B cell (primary cell): ENCODE results near the gene MATN1. TPM values are rescaled to one million over a fixed set of nuclear protein-coding genes. Genes with fewer than 3 reads are reported as not detected.

Experiments used
- ATAC-seq: fragments of 200-7000 bp; cut with Tn5 transposase; one replicate; pipeline ENCODE4 v1.10.0; 2021; ENCODE audit warnings: low read depth, mild to moderate bottlenecking, moderate number of reproducible peaks, moderate library complexity
- CTCF ChIA-PET: fragments of 350-600 bp; sonication (Branson Sonifier 250); formaldehyde crosslinking; loops from one replicate; lab custom pipeline; 2021; ENCODE audit warnings: antibody characterized with exemption, inconsistent platforms; lab: Charles Lee
- POLR2A ChIA-PET: fragments of 350-600 bp; sonication (Branson Sonifier 250); formaldehyde crosslinking; loops from one replicate; lab custom pipeline; 2021; ENCODE audit warnings: antibody characterized with exemption; lab: Charles Lee
- DNase-seq: peaks from one replicate; pipeline ENCODE4 v3.0.0; 2013
- H2AFZ ChIP-seq: 2 replicates; pipeline ENCODE4 v1.6.1; 2012; ENCODE audit warnings: mild to moderate bottlenecking, low read depth, low read length; ENCODE audit not compliant: insufficient read depth, poor library complexity, severe bottlenecking
- H3K27ac ChIP-seq, 2 donors: 1 replicate in 1 of 2; 2 replicates in 1 of 2; pipeline ENCODE4 v1.5.1; 2012 to 2013; ENCODE audit warnings: low read length in 2 of 2, mild to moderate bottlenecking in 2 of 2, moderate library complexity in 1 of 2
- H3K27me3 ChIP-seq, 4 experiments: fragments of 200-600 bp in 1 of 4; sonication (generic) in 1 of 4; replicated peaks in 1 of 4; 1 replicate in 2 of 4; 2 replicates in 2 of 4; pipeline versions ENCODE4 v1.6.1 to v1.7.0; 2013 to 2016; ENCODE audit warnings: low read length in 3 of 4, mild to moderate bottlenecking in 2 of 4, mixed read lengths in 1 of 4, moderate library complexity in 1 of 4; ENCODE audit not compliant: insufficient read depth in 4 of 4, control insufficient read depth in 3 of 4; ENCODE audit errors: control extremely low read depth in 1 of 4
- H3K36me3 ChIP-seq, 2 experiments: replicated peaks in 1 of 2; 1 replicate in 1 of 2; 2 replicates in 1 of 2; pipeline versions ENCODE4 v1.6.1 to v1.7.1; 2013; ENCODE audit warnings: low read length in 1 of 2; ENCODE audit not compliant: insufficient read depth in 2 of 2, control insufficient read depth in 1 of 2; ENCODE audit errors: control extremely low read depth in 1 of 2, extremely low read depth in 1 of 2
- H3K4me1 ChIP-seq, 2 donors: fragments of 200-600 bp in 1 of 2; sonication (generic) in 1 of 2; 1 replicate in 1 of 2; 2 replicates in 1 of 2; pipeline versions ENCODE4 v1.5.1 to v1.6.1; 2013 to 2017; ENCODE audit warnings: low read length in 2 of 2; ENCODE audit not compliant: control insufficient read depth in 2 of 2, insufficient read depth in 2 of 2
- H3K4me2 ChIP-seq: replicated peaks from 2 replicates; pipeline ENCODE3; 2012; ENCODE audit warnings: mild to moderate bottlenecking, low read depth, low read length; ENCODE audit not compliant: poor library complexity, severe bottlenecking
- H3K4me3 ChIP-seq, 5 experiments: fragments of 200-600 bp in 1 of 5; sonication (generic) in 1 of 5; 1 replicate in 3 of 5; 2 replicates in 2 of 5; pipeline versions ENCODE4 v1.5.1 to v1.7.0; 2011 to 2016; ENCODE audit warnings: low read length in 4 of 5, mild to moderate bottlenecking in 4 of 5, low read depth in 2 of 5, control low read depth in 1 of 5, moderate library complexity in 1 of 5; ENCODE audit not compliant: insufficient read depth in 1 of 5; ENCODE audit errors: control extremely low read depth in 1 of 5, extremely low read depth in 1 of 5
- H3K79me2 ChIP-seq: fragments of 200-600 bp; sonication (generic); one replicate; pipeline ENCODE4 v1.6.0; 2016; ENCODE audit warnings: low read length; ENCODE audit not compliant: control insufficient read depth, insufficient read depth
- H3K9ac ChIP-seq: fragments of 200-600 bp; sonication (generic); 2 replicates; pipeline ENCODE4 v1.6.1; 2017; ENCODE audit warnings: mild to moderate bottlenecking, low read length, moderate library complexity
- H3K9me3 ChIP-seq, 3 donors: one replicate each; pipeline versions ENCODE4 v1.6.1 to v1.7.1; 2013; ENCODE audit warnings: low read length in 2 of 3; ENCODE audit not compliant: control insufficient read depth in 2 of 3, insufficient read depth in 1 of 3; ENCODE audit errors: control extremely low read depth in 1 of 3
- H4K20me1 ChIP-seq: 2 replicates; pipeline ENCODE4 v1.6.0; 2012; ENCODE audit warnings: mild to moderate bottlenecking, low read length; ENCODE audit not compliant: insufficient read depth, control insufficient read depth, poor library complexity, severe bottlenecking
- H3K27ac Mint-ChIP-seq: one replicate; pipeline ENCODE4 v1.8.0; 2021; ENCODE audit warnings: mixed read lengths
- H3K27me3 Mint-ChIP-seq: one replicate; pipeline ENCODE4 v1.8.0; 2021; ENCODE audit warnings: mixed read lengths
- H3K4me1 Mint-ChIP-seq: one replicate; pipeline ENCODE4 v1.8.0; 2021; ENCODE audit warnings: mixed read lengths
- H3K4me3 Mint-ChIP-seq: one replicate; pipeline ENCODE4 v1.8.0; 2021; ENCODE audit warnings: mixed read lengths
- H3K9me3 Mint-ChIP-seq: one replicate; pipeline ENCODE4 v1.8.0; 2022; ENCODE audit warnings: mixed read lengths; ENCODE audit not compliant: insufficient read depth
- CTCF ChIP-seq: fragments of 200-600 bp; IDR thresholded peaks from one replicate; pipeline ENCODE4 v1.8.0; 2022; ENCODE audit warnings: antibody characterized with exemption, mild to moderate bottlenecking
- EZH2 ChIP-seq: IDR thresholded peaks from 2 replicates; pipeline ENCODE4 v1.6.1; 2012; ENCODE audit warnings: borderline replicate concordance, low read depth, mild to moderate bottlenecking, moderate library complexity, low read length; ENCODE audit not compliant: insufficient read depth, poor library complexity, severe bottlenecking
- WGBS: methylation state at CpG from one replicate; pipeline ENCODE4 v1.1.5; 2013; ENCODE audit warnings: missing lambda C conversion rate; ENCODE audit not compliant: insufficient coverage; 5-methylcytosine and 5-hydroxymethylcytosine counted together
- intact Hi-C: fragments of 100-400 bp; cut with micrococcal nuclease; formaldehyde crosslinking; loops from one replicate; pipeline ENCODE4 v1.10.0; 2022
- polyA plus RNA-seq: library from polyadenylated mRNA; depleted of rRNA; stranded (reverse); fragments of >200 nt; gene quantifications from 2 replicates; pipeline ENCODE4 v1.2.3, GENCODE V29; 2012
- total RNA-seq, 2 donors: library from RNA; stranded (reverse); fragments of 120-200 nt in 1 of 2; gene quantifications; 1 replicate in 1 of 2; 2 replicates in 1 of 2; pipeline versions ENCODE4 v1.2.3 to v1.2.4, GENCODE V29; 2013 to 2022

MATN1 gene
- total and polyA plus RNA-seq, 2 donors (not counting 1 experiment from before 2014, with no cell fraction given): 2.5 to 3.2 TPM

- H3K27ac Mint-ChIP-seq: no peak overlapping the region
- no peak overlapping the region for H3K4me3 ChIP-seq
- DNase-seq: no peak
- no peaks in the 10 kb centered on the region for H4K20me1 ChIP-seq
- H3K4me1 ChIP-seq: no peaks in the 10 kb centered on the region
- H3K4me2 ChIP-seq: no peak overlapping the region
- H3K4me3 Mint-ChIP-seq: no peak overlapping the region
- no peak for ATAC-seq
- peaks cover 0 to 12% (median 4%) of the 10 kb centered on the region in 4 experiments for H3K27me3 ChIP-seq
- no peak overlapping the region for H3K9ac ChIP-seq
- CTCF ChIA-PET: no interaction called here
- no peak for TF ChIP-seq EZH2
- no peak for TF ChIP-seq CTCF
- POLR2A ChIA-PET: no interaction called here
- H3K36me3 ChIP-seq: no peaks in the 10 kb centered on the region
- H3K9me3 ChIP-seq: peaks cover 4 to 16% (median 6%) of the 10 kb centered on the region in 3 donors
- H3K27me3 Mint-ChIP-seq: peaks cover 46% of the 10 kb centered on the region
- peaks cover 10% of the 10 kb centered on the region for H3K9me3 Mint-ChIP-seq
- WGBS: 83% methylated on average over 1 of the region's 3 CpGs
- intact Hi-C loops: no loop called here
- no peaks in the 10 kb centered on the region for H3K79me2 ChIP-seq
- no peak overlapping the region for H3K27ac ChIP-seq
- no peak overlapping the region for H2AFZ ChIP-seq
- no peaks in the 10 kb centered on the region for H3K4me1 Mint-ChIP-seq
Observed at GRCh38 chr1:30673395-30673794, 50.0 kb downstream of the MATN1 start.

GRCh38 chr1:30672661-30673060 is 50.7 kb downstream of the MATN1 start:
- Histone ChIP-seq H3K79me2 (no peaks in the 10 kb centered on the region), H3K4me3 (no peak overlapping the region), H3K9me3 (peaks cover 4 to 9% (median 6%) of the 10 kb centered on the region in 3 donors), H4K20me1 (no peaks in the 10 kb centered on the region), H3K27ac (no peak overlapping the region), H3K36me3 (no peaks in the 10 kb centered on the region), H3K4me1 (no peaks in the 10 kb centered on the region), H3K9ac (no peak overlapping the region), H2AFZ (no peak overlapping the region), H3K4me2 (no peak overlapping the region), H3K27me3 (peaks cover 0 to 12% (median 4%) of the 10 kb centered on the region in 4 experiments)
- Mint-ChIP-seq H3K9me3 (peaks cover 10% of the 10 kb centered on the region), H3K27ac (no peak overlapping the region), H3K4me3 (no peak overlapping the region), H3K27me3 (peaks cover 42% of the 10 kb centered on the region), H3K4me1 (no peaks in the 10 kb centered on the region)
- intact Hi-C loops: no loop called here
- TF ChIP-seq EZH2 (no peak), CTCF (no peak)
- no CpG with 5 or more reads among the region's 1 CpG for WGBS
- ATAC-seq (no peak), DNase-seq (no peak)
- POLR2A ChIA-PET: no interaction called here
- CTCF ChIA-PET: no interaction called here
